ENCODE results near the gene CSF1.
"Not testable (repeated sequence)": the region's sequence is repeated elsewhere in the genome, so short reads cannot be mapped to it uniquely, and the experiment has no call there.

DNA sequence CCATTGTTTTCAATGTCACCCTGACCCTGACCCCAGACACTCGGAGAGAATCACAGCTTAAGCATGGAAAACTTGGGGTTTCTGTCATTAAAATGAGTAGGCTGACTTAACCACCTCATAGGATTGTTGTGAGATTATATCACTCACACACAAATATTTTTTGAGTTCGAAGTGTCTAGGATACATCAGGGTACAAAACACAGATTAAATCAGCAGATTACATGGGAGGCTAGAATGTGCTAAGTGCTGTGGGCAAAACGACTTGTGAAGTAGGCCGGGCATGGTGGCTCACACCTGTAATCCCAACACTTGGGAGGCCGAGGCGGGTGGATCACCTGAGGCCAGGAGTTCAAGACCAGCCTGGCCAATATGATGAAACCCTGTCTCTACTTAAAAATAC lies 31.3 kb upstream of the CSF1 start:
- TF ChIP-seq HDAC2 (IDR thresholded peaks at IDR 0.05); POLR2A (IDR thresholded peaks at IDR 0.05; ENCODE audit: low read length); MYC (IDR thresholded peaks at IDR 0.05; ENCODE audit: borderline replicate concordance, low read length); FOSL2 (IDR thresholded peaks at IDR 0.05); FOSL2 (CRISPR knock-in tag; IDR thresholded peaks at IDR 0.05); ZC3H11A (IDR thresholded peaks at IDR 0.05): not testable (repeated sequence)
- TF ChIP-seq, protein P1, sequence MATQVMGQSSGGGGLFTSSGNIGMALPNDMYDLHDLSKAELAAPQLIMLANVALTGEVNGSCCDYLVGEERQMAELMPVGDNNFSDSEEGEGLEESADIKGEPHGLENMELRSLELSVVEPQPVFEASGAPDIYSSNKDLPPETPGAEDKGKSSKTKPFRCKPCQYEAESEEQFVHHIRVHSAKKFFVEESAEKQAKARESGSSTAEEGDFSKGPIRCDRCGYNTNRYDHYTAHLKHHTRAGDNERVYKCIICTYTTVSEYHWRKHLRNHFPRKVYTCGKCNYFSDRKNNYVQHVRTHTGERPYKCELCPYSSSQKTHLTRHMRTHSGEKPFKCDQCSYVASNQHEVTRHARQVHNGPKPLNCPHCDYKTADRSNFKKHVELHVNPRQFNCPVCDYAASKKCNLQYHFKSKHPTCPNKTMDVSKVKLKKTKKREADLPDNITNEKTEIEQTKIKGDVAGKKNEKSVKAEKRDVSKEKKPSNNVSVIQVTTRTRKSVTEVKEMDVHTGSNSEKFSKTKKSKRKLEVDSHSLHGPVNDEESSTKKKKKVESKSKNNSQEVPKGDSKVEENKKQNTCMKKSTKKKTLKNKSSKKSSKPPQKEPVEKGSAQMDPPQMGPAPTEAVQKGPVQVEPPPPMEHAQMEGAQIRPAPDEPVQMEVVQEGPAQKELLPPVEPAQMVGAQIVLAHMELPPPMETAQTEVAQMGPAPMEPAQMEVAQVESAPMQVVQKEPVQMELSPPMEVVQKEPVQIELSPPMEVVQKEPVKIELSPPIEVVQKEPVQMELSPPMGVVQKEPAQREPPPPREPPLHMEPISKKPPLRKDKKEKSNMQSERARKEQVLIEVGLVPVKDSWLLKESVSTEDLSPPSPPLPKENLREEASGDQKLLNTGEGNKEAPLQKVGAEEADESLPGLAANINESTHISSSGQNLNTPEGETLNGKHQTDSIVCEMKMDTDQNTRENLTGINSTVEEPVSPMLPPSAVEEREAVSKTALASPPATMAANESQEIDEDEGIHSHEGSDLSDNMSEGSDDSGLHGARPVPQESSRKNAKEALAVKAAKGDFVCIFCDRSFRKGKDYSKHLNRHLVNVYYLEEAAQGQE (IDR thresholded peaks at IDR 0.05): not testable (repeated sequence)
- TF ChIP-seq, protein P2, sequence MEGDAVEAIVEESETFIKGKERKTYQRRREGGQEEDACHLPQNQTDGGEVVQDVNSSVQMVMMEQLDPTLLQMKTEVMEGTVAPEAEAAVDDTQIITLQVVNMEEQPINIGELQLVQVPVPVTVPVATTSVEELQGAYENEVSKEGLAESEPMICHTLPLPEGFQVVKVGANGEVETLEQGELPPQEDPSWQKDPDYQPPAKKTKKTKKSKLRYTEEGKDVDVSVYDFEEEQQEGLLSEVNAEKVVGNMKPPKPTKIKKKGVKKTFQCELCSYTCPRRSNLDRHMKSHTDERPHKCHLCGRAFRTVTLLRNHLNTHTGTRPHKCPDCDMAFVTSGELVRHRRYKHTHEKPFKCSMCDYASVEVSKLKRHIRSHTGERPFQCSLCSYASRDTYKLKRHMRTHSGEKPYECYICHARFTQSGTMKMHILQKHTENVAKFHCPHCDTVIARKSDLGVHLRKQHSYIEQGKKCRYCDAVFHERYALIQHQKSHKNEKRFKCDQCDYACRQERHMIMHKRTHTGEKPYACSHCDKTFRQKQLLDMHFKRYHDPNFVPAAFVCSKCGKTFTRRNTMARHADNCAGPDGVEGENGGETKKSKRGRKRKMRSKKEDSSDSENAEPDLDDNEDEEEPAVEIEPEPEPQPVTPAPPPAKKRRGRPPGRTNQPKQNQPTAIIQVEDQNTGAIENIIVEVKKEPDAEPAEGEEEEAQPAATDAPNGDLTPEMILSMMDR (IDR thresholded peaks at IDR 0.05): not testable (repeated sequence)
- TF ChIP-seq, protein P3, sequence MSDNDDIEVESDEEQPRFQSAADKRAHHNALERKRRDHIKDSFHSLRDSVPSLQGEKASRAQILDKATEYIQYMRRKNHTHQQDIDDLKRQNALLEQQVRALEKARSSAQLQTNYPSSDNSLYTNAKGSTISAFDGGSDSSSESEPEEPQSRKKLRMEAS (IDR thresholded peaks at IDR 0.05): not testable (repeated sequence)

Data from A549 (cell line).